ENCODE measurements around the gene ZNF341. TPM values are rescaled to one million over a fixed set of nuclear protein-coding genes. Genes with fewer than 3 reads are reported as not detected.
A peak's percentile ranks its signal among the peaks of the same experiment; 100 is the strongest.

The ZNF341 gene
- total and polyA plus RNA-seq, 2 donors (not counting 1 experiment from before 2014, with no cell fraction given): 9.1 to 10.9 TPM

DNA sequence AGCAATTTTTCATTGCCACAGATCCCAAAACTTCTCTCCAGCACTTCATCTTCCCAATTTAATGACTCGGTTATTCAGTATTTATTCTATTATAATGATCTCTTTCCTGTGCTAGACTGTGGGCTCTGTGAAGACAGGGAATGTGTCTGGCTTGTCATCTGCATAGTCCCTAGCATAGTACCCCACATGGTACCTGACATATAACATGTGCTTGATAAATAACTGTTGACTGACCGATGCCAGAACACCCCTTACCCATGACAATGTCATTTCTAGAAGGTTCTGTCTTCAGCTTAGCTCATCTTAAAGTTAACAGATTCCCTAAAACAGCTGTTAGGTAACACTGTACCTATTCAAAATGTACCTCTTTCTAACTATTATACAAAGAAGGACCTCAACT, 15.3 kb upstream of the ZNF341 start:
- Histone ChIP-seq H3K27me3 (replicated peaks in 1 of 4; ENCODE audit: control extremely low read depth in 1 of 4, control insufficient read depth in 3 of 4, insufficient read depth in 4 of 4, low read length in 3 of 4) (no peaks in the 10 kb centered on the region), H3K9ac (ENCODE audit: low read length) (no peak overlapping the region), H3K4me1 (ENCODE audit: control insufficient read depth in 2 of 2, insufficient read depth in 2 of 2, low read length in 2 of 2) (peaks cover 8 to 16% of the 10 kb centered on the region in 2 donors), H3K27ac (ENCODE audit: low read length in 2 of 2) (no peak overlapping the region), H4K20me1 (ENCODE audit: control insufficient read depth, insufficient read depth, low read length, poor library complexity, severe bottlenecking) (no peaks in the 10 kb centered on the region), H3K4me2 (replicated peaks; ENCODE audit: low read depth, low read length, poor library complexity, severe bottlenecking) (no peak overlapping the region), H3K4me3 (ENCODE audit: control extremely low read depth in 1 of 5, extremely low read depth in 1 of 5, insufficient read depth in 1 of 5, low read depth in 2 of 5, low read length in 4 of 5) (no peak overlapping the region), H2AFZ (ENCODE audit: insufficient read depth, low read depth, low read length, poor library complexity, severe bottlenecking) (no peak overlapping the region), H3K9me3 (ENCODE audit: control extremely low read depth in 1 of 3, control insufficient read depth in 2 of 3, insufficient read depth in 1 of 3, low read length in 2 of 3) (peaks cover 0 to 7% (median 0%) of the 10 kb centered on the region in 3 donors), H3K36me3 (replicated peaks in 1 of 2; ENCODE audit: control extremely low read depth in 1 of 2, control insufficient read depth in 1 of 2, extremely low read depth in 1 of 2, insufficient read depth in 2 of 2, low read length in 1 of 2) (peaks cover 0 to 22% of the 10 kb centered on the region in 2 experiments), H3K79me2 (ENCODE audit: control insufficient read depth, insufficient read depth, low read length) (no peaks in the 10 kb centered on the region)
- no peaks in the 10 kb centered on the region for H3K27me3 Mint-ChIP-seq
- peaks cover 2% of the 10 kb centered on the region for H3K9me3 Mint-ChIP-seq (ENCODE audit: insufficient read depth)
- no peak for DNase-seq
- H3K4me1 Mint-ChIP-seq: peaks cover 14% of the 10 kb centered on the region
- H3K4me3 Mint-ChIP-seq: no peak overlapping the region
- ChIA-PET CTCF (no interaction called here), POLR2A (no interaction called here)
- no peak for TF ChIP-seq EZH2 (IDR thresholded peaks at IDR 0.05; ENCODE audit: borderline replicate concordance, insufficient read depth, low read depth, low read length, poor library complexity, severe bottlenecking)
- TF ChIP-seq CTCF (IDR thresholded peaks at IDR 0.05): no peak
- no peak for ATAC-seq (ENCODE audit: low read depth)
- WGBS (ENCODE audit: insufficient coverage): 100% methylated on average over 1 of the region's 2 CpGs
- H3K27ac Mint-ChIP-seq: no peak overlapping the region
- intact Hi-C loops (cut with micrococcal nuclease): no loop called here

GRCh38 chr20:33719277-33719988, 12.4 kb upstream of the ZNF341 start:
- intact Hi-C loops (cut with micrococcal nuclease): no loop called here
- WGBS (ENCODE audit: insufficient coverage): 61% methylated on average over 12 of the region's 13 CpGs
- ChIA-PET CTCF (interaction anchor here (1.0 to 2.3 kb wide), 7 partner anchors 9 to 274 kb away, joined by 3 to 8 read pairs (median 5); partner anchors contain the start of genes ACTL10, CHMP4B, E2F1 and RALY), POLR2A (interaction anchor here (0.7 to 2.2 kb wide), 5 partner anchors 13 to 92 kb away, joined by 3 to 20 read pairs (median 6); partner anchors contain the start of genes ACTL10, CHMP4B and ZNF341)
- Histone ChIP-seq H3K4me3 (ENCODE audit: control extremely low read depth in 1 of 5, extremely low read depth in 1 of 5, insufficient read depth in 1 of 5, low read depth in 2 of 5, low read length in 4 of 5) (peak overlapping the region; percentile 36 to 90 (median 85)), H3K9ac (ENCODE audit: low read length) (peak overlapping the region; percentile 87), H3K27ac (ENCODE audit: low read length in 2 of 2) (peak overlapping the region; percentile 43 to 53), H3K79me2 (ENCODE audit: control insufficient read depth, insufficient read depth, low read length) (no peaks in the 10 kb centered on the region), H3K4me2 (replicated peaks; ENCODE audit: low read depth, low read length, poor library complexity, severe bottlenecking) (peak overlapping the region; percentile 89), H4K20me1 (ENCODE audit: control insufficient read depth, insufficient read depth, low read length, poor library complexity, severe bottlenecking) (no peaks in the 10 kb centered on the region), H2AFZ (ENCODE audit: insufficient read depth, low read depth, low read length, poor library complexity, severe bottlenecking) (peak overlapping the region; percentile 98), H3K4me1 (ENCODE audit: control insufficient read depth in 2 of 2, insufficient read depth in 2 of 2, low read length in 2 of 2) (peaks cover 8 to 16% of the 10 kb centered on the region in 2 donors), H3K27me3 (replicated peaks in 1 of 4; ENCODE audit: control extremely low read depth in 1 of 4, control insufficient read depth in 3 of 4, insufficient read depth in 4 of 4, low read length in 3 of 4) (no peaks in the 10 kb centered on the region), H3K9me3 (ENCODE audit: control extremely low read depth in 1 of 3, control insufficient read depth in 2 of 3, insufficient read depth in 1 of 3, low read length in 2 of 3) (peaks cover 0 to 7% (median 0%) of the 10 kb centered on the region in 3 donors), H3K36me3 (replicated peaks in 1 of 2; ENCODE audit: control extremely low read depth in 1 of 2, control insufficient read depth in 1 of 2, extremely low read depth in 1 of 2, insufficient read depth in 2 of 2, low read length in 1 of 2) (peaks cover 0 to 5% of the 10 kb centered on the region in 2 experiments)
- H3K27ac Mint-ChIP-seq: peak overlapping the region; percentile 85
- H3K27me3 Mint-ChIP-seq: no peaks in the 10 kb centered on the region
- TF ChIP-seq EZH2 (IDR thresholded peaks at IDR 0.05; ENCODE audit: borderline replicate concordance, insufficient read depth, low read depth, low read length, poor library complexity, severe bottlenecking) (no peak), CTCF (IDR thresholded peaks at IDR 0.05) (no peak)
- H3K4me3 Mint-ChIP-seq: peak overlapping the region; percentile 90
- peaks cover 2% of the 10 kb centered on the region for H3K9me3 Mint-ChIP-seq (ENCODE audit: insufficient read depth)
- DNase-seq (no peak), ATAC-seq (ENCODE audit: low read depth) (no peak)
- H3K4me1 Mint-ChIP-seq: peaks cover 14% of the 10 kb centered on the region
